HCT116 (cell line): ENCODE results near the gene SDC3. TPM values are rescaled to one million over a fixed set of nuclear protein-coding genes. Genes with fewer than 3 reads are reported as not detected.

Experiments
- ATAC-seq: fragments of 200-7000 bp; cut with Tn5 transposase; 2 replicates; pipeline ENCODE4 v1.9.1; 2020; ENCODE audit warnings: mild to moderate bottlenecking, moderate library complexity
- BruUV-seq: library from RNA; stranded (reverse); fragments of 400-500 nt; replicated peaks from 2 replicates; lab custom pipeline; 2021; lab: Mats Ljungman, UMichigan
- CTCF ChIA-PET: fragments of 300-600 bp; sonication (Branson Sonifier 250); formaldehyde crosslinking; loops from one replicate; lab custom pipeline; 2021; ENCODE audit warnings: antibody characterized with exemption; lab: Charles Lee
- POLR2A ChIA-PET: fragments of 300-600, 350-600 bp; sonication (Branson Sonifier 250); formaldehyde crosslinking; loops from one replicate; lab custom pipeline; 2021; ENCODE audit warnings: antibody characterized with exemption; lab: Charles Lee
- RAD21 ChIA-PET, 2 experiments: fragments of 300-600 bp; sonication (Branson Sonifier 250); formaldehyde crosslinking; loops; one replicate each; lab custom pipeline; 2023; ENCODE audit warnings: low total read pairs in 2 of 2; ENCODE audit not compliant: uncharacterized antibody in 2 of 2, unreplicated experiment in 2 of 2, low non-redundant PET in 1 of 2; lab: Charles Lee
- DNase-seq: peaks from one replicate; pipeline ENCODE4 v3.0.0-alpha.2; 2010; ENCODE audit warnings: low read depth, low spot score
- H2AFZ ChIP-seq: fragments of 200-600 bp; shearing (Covaris generic), sonication (generic); 2 replicates; pipeline ENCODE4 v1.6.1; 2017; ENCODE audit warnings: low read depth, mixed run types, mixed read lengths, antibody characterized with exemption, low read length; ENCODE audit not compliant: poor library complexity, severe bottlenecking
- H3K27ac ChIP-seq: 2 replicates; pipeline ENCODE4 v1.5.1; 2012; ENCODE audit warnings: low read depth, low read length
- H3K27me3 ChIP-seq: fragments of 200-600 bp; sonication (generic); 2 replicates; pipeline ENCODE4 v1.6.1; 2016; ENCODE audit warnings: mixed run types, low read length, mixed read lengths; ENCODE audit not compliant: insufficient read depth
- H3K36me3 ChIP-seq, 2 experiments: fragments of 200-500 bp in 1 of 2; fragments of 200-600 bp in 1 of 2; sonication (Bioruptor generic) in 1 of 2; sonication (generic) in 1 of 2; 2 replicates each; pipeline versions ENCODE4 v1.5.1 to v1.6.1; 2014 to 2016; ENCODE audit warnings: low read length in 2 of 2, inconsistent platforms in 1 of 2, mixed read lengths in 1 of 2, mixed run types in 1 of 2; ENCODE audit not compliant: insufficient read depth in 2 of 2, control insufficient read depth in 1 of 2
- H3K4me1 ChIP-seq, 2 experiments: fragments of 200-600 bp in 1 of 2; sonication (generic) in 1 of 2; 2 replicates each; pipeline versions ENCODE4 v1.5.1 to v1.6.1; 2012 to 2017; ENCODE audit warnings: low read length in 2 of 2, inconsistent platforms in 1 of 2, mild to moderate bottlenecking in 1 of 2, mixed read lengths in 1 of 2, mixed run types in 1 of 2, moderate library complexity in 1 of 2; ENCODE audit not compliant: insufficient read depth in 2 of 2, control insufficient read depth in 1 of 2
- H3K4me2 ChIP-seq: fragments of 200-600 bp; sonication (generic); 2 replicates; pipeline ENCODE4 v1.6.1; 2017; ENCODE audit warnings: mixed run types, low read length, mixed read lengths
- H3K4me3 ChIP-seq, 2 experiments: fragments of 200-600 bp in 1 of 2; sonication (generic) in 1 of 2; replicated peaks in 1 of 2; 2 replicates each; pipeline ENCODE4 v1.5.1; 2011 to 2016; ENCODE audit warnings: low read length in 2 of 2, control low read depth in 1 of 2, low read depth in 1 of 2, mild to moderate bottlenecking in 1 of 2, mixed read lengths in 1 of 2, mixed run types in 1 of 2
- H3K79me2 ChIP-seq: fragments of 200-600 bp; sonication (generic); 2 replicates; pipeline ENCODE4 v1.6.1; 2017; ENCODE audit warnings: mild to moderate bottlenecking, mixed run types, low read length, moderate library complexity, mixed read lengths; ENCODE audit not compliant: insufficient read depth
- H3K9ac ChIP-seq: fragments of 200-600 bp; sonication (generic); 2 replicates; pipeline ENCODE4 v1.6.1; 2016; ENCODE audit warnings: low read length, mixed read lengths
- H3K9me2 ChIP-seq: fragments of 200-600 bp; sonication (generic), shearing (Covaris generic); 2 replicates; pipeline ENCODE4 v1.6.1; 2017; ENCODE audit warnings: mixed run types, mild to moderate bottlenecking, moderate library complexity; ENCODE audit not compliant: insufficient read depth
- H3K9me3 ChIP-seq, 2 experiments: fragments of 200-500 bp in 1 of 2; fragments of 200-600 bp in 1 of 2; sonication (Bioruptor generic) in 1 of 2; sonication (generic) in 1 of 2; 2 replicates each; pipeline ENCODE4 v1.6.1; 2014 to 2017; ENCODE audit warnings: low read length in 2 of 2, mixed read lengths in 2 of 2, inconsistent platforms in 1 of 2, low read depth in 1 of 2, mild to moderate bottlenecking in 1 of 2, mixed run types in 1 of 2, moderate library complexity in 1 of 2; ENCODE audit not compliant: control insufficient read depth in 1 of 2, insufficient read depth in 1 of 2
- H4K20me1 ChIP-seq: fragments of 200-600 bp; sonication (generic), shearing (Covaris generic); 2 replicates; pipeline ENCODE4 v1.6.1; 2017; ENCODE audit warnings: mixed run types, mild to moderate bottlenecking, moderate library complexity; ENCODE audit not compliant: insufficient read depth
- CEBPB ChIP-seq: IDR thresholded peaks from 2 replicates; pipeline ENCODE4 v1.6.1; 2012; ENCODE audit warnings: low read depth
- EGR1 ChIP-seq: IDR thresholded peaks from 2 replicates; pipeline ENCODE4 v1.6.1; 2012; ENCODE audit warnings: low read depth
- EZH2phosphoT487 ChIP-seq: fragments of 200-600 bp; IDR thresholded peaks from 2 replicates; pipeline ENCODE4 v1.6.1; 2018; ENCODE audit warnings: antibody characterized with exemption, borderline replicate concordance
- FOSL1 ChIP-seq: IDR thresholded peaks from 2 replicates; pipeline ENCODE4 v1.6.1; 2012; ENCODE audit warnings: low read depth
- POLR2AphosphoS5 ChIP-seq: IDR thresholded peaks from 2 replicates; pipeline ENCODE4 v1.6.1; 2011; ENCODE audit warnings: mild to moderate bottlenecking, low read depth, low read length, moderate library complexity
- RAD21 ChIP-seq: IDR thresholded peaks from 2 replicates; pipeline ENCODE4 v1.6.1; 2012; ENCODE audit warnings: low read depth, mild to moderate bottlenecking
- SIN3A ChIP-seq: IDR thresholded peaks from 2 replicates; pipeline ENCODE4 v1.6.1; 2012; ENCODE audit warnings: low read depth
- SP1 ChIP-seq: IDR thresholded peaks from 2 replicates; pipeline ENCODE4 v1.6.1; 2012; ENCODE audit warnings: low read depth
- TCF7L2 ChIP-seq: IDR thresholded peaks from 2 replicates; pipeline ENCODE4 v1.7.0; 2011; ENCODE audit warnings: borderline replicate concordance, inconsistent platforms; ENCODE audit not compliant: insufficient read depth, insufficient read length; ENCODE audit errors: extremely low read depth
- YY1 ChIP-seq: IDR thresholded peaks from 2 replicates; pipeline ENCODE4 v1.6.1; 2011; ENCODE audit warnings: low read length, low read depth, moderate library complexity, mild to moderate bottlenecking; ENCODE audit not compliant: insufficient replicate concordance; ENCODE audit errors: extremely low read depth
- ZFX ChIP-seq: fragments of 450-650 bp; IDR thresholded peaks from 2 replicates; pipeline ENCODE4 v1.6.1; 2017
- ZNF274 ChIP-seq: fragments of 200-500 bp; sonication (Bioruptor generic); IDR thresholded peaks from 2 replicates; pipeline ENCODE4 v1.6.1; 2014; ENCODE audit warnings: mild to moderate bottlenecking, low read depth, low read length, inconsistent platforms
- intact Hi-C: fragments of 100-400 bp; cut with micrococcal nuclease; formaldehyde crosslinking; loops from 2 replicates; pipeline ENCODE4 v1.10.0; 2022
- total RNA-seq: library from RNA; stranded (reverse); gene quantifications from one replicate; pipeline ENCODE4 v1.2.1, GENCODE V29; 2021; ENCODE audit not compliant: unreplicated experiment
- TF ChIP-seq, protein P1 (sequence below), 3 experiments: fragments of 200-600 bp in 1 of 3; sonication (generic) in 1 of 3; IDR thresholded peaks in 2 of 3; conservative IDR thresholded peaks in 1 of 3; 2 replicates each; pipeline ENCODE4 v1.5.1; 2012 to 2017; ENCODE audit warnings: low read depth in 2 of 3, low read length in 2 of 3, antibody characterized with exemption in 1 of 3, borderline replicate concordance in 1 of 3, control low read depth in 1 of 3, mild to moderate bottlenecking in 1 of 3, mixed read lengths in 1 of 3, mixed run types in 1 of 3, moderate library complexity in 1 of 3; ENCODE audit not compliant: insufficient read depth in 1 of 3
- TF ChIP-seq, protein P2 (sequence below): IDR thresholded peaks from 2 replicates; pipeline ENCODE4 v1.6.1; 2011; ENCODE audit warnings: mild to moderate bottlenecking, low read length, moderate library complexity; ENCODE audit not compliant: insufficient replicate concordance; ENCODE audit errors: extremely low read depth

SDC3 gene
- total RNA-seq, 1 experiment from 2014 or later: 40.1 TPM

DNA sequence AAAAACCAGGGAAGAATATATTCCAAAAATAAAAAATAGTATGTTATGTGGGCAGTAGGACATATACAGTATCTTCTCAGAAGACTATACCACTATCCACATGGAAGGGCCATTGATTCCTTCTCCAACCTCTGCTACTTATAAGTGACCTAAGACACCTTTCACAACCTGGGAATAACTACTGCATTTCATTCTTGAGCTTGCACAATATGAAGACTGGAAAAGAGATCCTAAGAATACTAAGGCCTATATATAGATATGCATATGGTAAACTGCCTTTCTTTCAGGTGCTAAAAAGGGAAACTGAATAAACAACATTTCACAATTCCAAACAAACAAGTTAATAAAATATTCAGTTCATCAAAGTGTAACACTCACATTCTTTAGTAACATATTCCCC lies 32.0 kb upstream of the SDC3 start:
- CTCF ChIA-PET: no interaction called here
- Histone ChIP-seq H3K9me2 (no peaks in the 10 kb centered on the region), H4K20me1 (peaks cover 6% of the 10 kb centered on the region; the same call in 1 of the 2 replicates), H2AFZ (no peak overlapping the region), H3K4me1 (0 out of 4 replicates have a peak, but pooled peaks cover 0 to 4% of the 10 kb centered on the region in 2 experiments), H3K4me3 (no peak overlapping the region), H3K27ac (no peak overlapping the region), H3K36me3 (peaks cover 42 to 53% of the 10 kb centered on the region in 2 experiments), H3K27me3 (no peaks in the 10 kb centered on the region), H3K79me2 (peaks cover 67% of the 10 kb centered on the region), H3K9me3 (no peaks in the 10 kb centered on the region), H3K9ac (no peak overlapping the region), H3K4me2 (no peak overlapping the region)
- POLR2A ChIA-PET: no interaction called here
- no TSS peak for BruUV-seq
- RAD21 ChIA-PET: no interaction called here
- intact Hi-C loops: no loop called here
- no peak for ATAC-seq
- DNase-seq: no peak
- TF ChIP-seq EGR1: no peak
- TF ChIP-seq SP1: no peak
- no peak for TF ChIP-seq RAD21
- no peak for TF ChIP-seq SIN3A
- TF ChIP-seq YY1: no peak
- TF ChIP-seq FOSL1: no peak
- no peak for TF ChIP-seq POLR2AphosphoS5
- TF ChIP-seq CEBPB: no peak
- no peak for TF ChIP-seq ZFX

DNA sequence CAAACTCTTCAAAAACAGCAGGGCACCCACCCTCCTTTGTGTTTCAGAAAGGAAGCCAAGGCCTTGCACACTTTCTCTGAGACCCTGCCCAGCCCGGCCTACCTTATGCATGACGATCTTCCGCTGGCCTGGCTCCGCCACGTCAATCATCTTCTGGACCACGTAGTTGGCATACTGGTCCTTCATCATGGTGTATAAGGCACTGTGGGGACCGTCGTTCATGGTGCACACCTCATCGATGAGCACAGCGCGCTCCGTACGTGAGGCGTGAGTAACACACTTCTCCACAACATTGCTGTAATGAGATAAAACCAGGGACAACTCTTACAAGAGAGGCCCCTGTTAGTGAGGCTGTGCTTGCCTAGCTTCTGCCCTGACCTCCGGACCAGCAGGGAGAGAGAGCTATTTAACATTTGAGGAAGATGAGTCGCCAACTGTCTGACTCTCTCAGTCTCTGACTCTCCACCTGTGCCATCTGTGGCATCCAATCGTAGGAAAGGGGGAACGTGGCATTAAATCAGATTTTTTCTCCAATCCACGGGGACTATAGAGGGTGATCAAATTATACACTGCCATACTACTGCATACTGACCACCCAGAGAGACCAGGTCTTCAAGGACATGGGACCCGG lies 28.1 kb upstream of the SDC3 start:
- Histone ChIP-seq H3K79me2 (peaks cover 43% of the 10 kb centered on the region), H3K4me3 (no peak overlapping the region), H3K9me2 (no peaks in the 10 kb centered on the region), H4K20me1 (peaks cover 4% of the 10 kb centered on the region; the same call in 1 of the 2 replicates), H3K9ac (no peak overlapping the region), H2AFZ (no peak overlapping the region), H3K36me3 (peaks cover 36 to 64% of the 10 kb centered on the region in 2 experiments), H3K27me3 (no peaks in the 10 kb centered on the region), H3K4me1 (peaks cover 0 to 21% of the 10 kb centered on the region in 2 experiments; a peak in 1 of 4 replicates), H3K9me3 (no peaks in the 10 kb centered on the region), H3K27ac (no peak overlapping the region), H3K4me2 (no peak overlapping the region)
- DNase-seq (no peak), ATAC-seq (no peak)
- CTCF ChIA-PET: no interaction called here
- no TSS peak for BruUV-seq
- intact Hi-C loops: no loop called here
- POLR2A ChIA-PET: no interaction called here
- TF ChIP-seq FOSL1: no peak
- no peak for TF ChIP-seq POLR2AphosphoS5
- no peak for TF ChIP-seq SP1
- TF ChIP-seq YY1: no peak
- TF ChIP-seq CEBPB: no peak
- no peak for TF ChIP-seq EGR1
- TF ChIP-seq, protein P1, sequence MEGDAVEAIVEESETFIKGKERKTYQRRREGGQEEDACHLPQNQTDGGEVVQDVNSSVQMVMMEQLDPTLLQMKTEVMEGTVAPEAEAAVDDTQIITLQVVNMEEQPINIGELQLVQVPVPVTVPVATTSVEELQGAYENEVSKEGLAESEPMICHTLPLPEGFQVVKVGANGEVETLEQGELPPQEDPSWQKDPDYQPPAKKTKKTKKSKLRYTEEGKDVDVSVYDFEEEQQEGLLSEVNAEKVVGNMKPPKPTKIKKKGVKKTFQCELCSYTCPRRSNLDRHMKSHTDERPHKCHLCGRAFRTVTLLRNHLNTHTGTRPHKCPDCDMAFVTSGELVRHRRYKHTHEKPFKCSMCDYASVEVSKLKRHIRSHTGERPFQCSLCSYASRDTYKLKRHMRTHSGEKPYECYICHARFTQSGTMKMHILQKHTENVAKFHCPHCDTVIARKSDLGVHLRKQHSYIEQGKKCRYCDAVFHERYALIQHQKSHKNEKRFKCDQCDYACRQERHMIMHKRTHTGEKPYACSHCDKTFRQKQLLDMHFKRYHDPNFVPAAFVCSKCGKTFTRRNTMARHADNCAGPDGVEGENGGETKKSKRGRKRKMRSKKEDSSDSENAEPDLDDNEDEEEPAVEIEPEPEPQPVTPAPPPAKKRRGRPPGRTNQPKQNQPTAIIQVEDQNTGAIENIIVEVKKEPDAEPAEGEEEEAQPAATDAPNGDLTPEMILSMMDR (IDR thresholded peaks at IDR 0.05 in 2 of 3, conservative IDR thresholded peaks at IDR 0.05 in 1 of 3; ENCODE audit: borderline replicate concordance in 1 of 3, insufficient read depth in 1 of 3, low read depth in 2 of 3, low read length in 2 of 3): no peak
- no peak for TF ChIP-seq TCF7L2
- TF ChIP-seq ZNF274: no peak
- TF ChIP-seq, protein P2, sequence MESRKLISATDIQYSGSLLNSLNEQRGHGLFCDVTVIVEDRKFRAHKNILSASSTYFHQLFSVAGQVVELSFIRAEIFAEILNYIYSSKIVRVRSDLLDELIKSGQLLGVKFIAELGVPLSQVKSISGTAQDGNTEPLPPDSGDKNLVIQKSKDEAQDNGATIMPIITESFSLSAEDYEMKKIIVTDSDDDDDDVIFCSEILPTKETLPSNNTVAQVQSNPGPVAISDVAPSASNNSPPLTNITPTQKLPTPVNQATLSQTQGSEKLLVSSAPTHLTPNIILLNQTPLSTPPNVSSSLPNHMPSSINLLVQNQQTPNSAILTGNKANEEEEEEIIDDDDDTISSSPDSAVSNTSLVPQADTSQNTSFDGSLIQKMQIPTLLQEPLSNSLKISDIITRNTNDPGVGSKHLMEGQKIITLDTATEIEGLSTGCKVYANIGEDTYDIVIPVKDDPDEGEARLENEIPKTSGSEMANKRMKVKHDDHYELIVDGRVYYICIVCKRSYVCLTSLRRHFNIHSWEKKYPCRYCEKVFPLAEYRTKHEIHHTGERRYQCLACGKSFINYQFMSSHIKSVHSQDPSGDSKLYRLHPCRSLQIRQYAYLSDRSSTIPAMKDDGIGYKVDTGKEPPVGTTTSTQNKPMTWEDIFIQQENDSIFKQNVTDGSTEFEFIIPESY: no peak
- no peak for TF ChIP-seq EZH2phosphoT487
- RAD21 ChIA-PET: no interaction called here
